Fibroblast of pulmonary artery (primary cell): ENCODE measurements around the gene RBM42.
A peak's percentile ranks its signal among the peaks of the same experiment; 100 is the strongest.

Source experiments
- DNase-seq: peaks from one replicate; pipeline ENCODE4 v3.0.0-alpha.2; 2010; ENCODE audit warnings: low read depth
- H3K4me3 ChIP-seq: replicated peaks from 2 replicates; pipeline ENCODE4 v1.5.1; 2011; ENCODE audit warnings: low read depth, mild to moderate bottlenecking, control low read depth, low read length, moderate library complexity
- TF ChIP-seq, protein P1 (sequence below): IDR thresholded peaks from 2 replicates; pipeline ENCODE4 v1.5.1; 2011; ENCODE audit warnings: mild to moderate bottlenecking, control low read depth, low read length, inconsistent platforms; ENCODE audit errors: missing control alignments

Gene RBM42

DNA sequence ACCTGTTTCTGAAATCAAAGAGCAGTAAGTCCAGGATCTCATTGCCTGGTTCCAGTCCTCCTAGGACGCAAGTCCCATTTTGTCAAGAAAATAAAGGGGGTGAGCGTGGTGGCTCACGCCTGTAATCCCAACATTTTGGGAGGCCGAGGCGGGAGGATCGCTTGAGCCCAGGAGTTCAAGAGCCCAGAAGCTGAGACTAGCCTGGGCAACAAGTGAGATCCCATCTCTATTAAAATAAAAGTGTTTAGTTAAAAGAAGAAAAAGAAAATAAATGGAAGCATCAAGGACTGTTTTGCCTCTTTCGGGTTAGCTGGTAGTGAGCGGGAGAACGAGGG lies 16.6 kb upstream of the RBM42 start:
- peak overlapping the region; percentile 90 for H3K4me3 ChIP-seq
- DNase-seq = no peak
- TF ChIP-seq, protein P1, sequence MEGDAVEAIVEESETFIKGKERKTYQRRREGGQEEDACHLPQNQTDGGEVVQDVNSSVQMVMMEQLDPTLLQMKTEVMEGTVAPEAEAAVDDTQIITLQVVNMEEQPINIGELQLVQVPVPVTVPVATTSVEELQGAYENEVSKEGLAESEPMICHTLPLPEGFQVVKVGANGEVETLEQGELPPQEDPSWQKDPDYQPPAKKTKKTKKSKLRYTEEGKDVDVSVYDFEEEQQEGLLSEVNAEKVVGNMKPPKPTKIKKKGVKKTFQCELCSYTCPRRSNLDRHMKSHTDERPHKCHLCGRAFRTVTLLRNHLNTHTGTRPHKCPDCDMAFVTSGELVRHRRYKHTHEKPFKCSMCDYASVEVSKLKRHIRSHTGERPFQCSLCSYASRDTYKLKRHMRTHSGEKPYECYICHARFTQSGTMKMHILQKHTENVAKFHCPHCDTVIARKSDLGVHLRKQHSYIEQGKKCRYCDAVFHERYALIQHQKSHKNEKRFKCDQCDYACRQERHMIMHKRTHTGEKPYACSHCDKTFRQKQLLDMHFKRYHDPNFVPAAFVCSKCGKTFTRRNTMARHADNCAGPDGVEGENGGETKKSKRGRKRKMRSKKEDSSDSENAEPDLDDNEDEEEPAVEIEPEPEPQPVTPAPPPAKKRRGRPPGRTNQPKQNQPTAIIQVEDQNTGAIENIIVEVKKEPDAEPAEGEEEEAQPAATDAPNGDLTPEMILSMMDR = no peak

DNA sequence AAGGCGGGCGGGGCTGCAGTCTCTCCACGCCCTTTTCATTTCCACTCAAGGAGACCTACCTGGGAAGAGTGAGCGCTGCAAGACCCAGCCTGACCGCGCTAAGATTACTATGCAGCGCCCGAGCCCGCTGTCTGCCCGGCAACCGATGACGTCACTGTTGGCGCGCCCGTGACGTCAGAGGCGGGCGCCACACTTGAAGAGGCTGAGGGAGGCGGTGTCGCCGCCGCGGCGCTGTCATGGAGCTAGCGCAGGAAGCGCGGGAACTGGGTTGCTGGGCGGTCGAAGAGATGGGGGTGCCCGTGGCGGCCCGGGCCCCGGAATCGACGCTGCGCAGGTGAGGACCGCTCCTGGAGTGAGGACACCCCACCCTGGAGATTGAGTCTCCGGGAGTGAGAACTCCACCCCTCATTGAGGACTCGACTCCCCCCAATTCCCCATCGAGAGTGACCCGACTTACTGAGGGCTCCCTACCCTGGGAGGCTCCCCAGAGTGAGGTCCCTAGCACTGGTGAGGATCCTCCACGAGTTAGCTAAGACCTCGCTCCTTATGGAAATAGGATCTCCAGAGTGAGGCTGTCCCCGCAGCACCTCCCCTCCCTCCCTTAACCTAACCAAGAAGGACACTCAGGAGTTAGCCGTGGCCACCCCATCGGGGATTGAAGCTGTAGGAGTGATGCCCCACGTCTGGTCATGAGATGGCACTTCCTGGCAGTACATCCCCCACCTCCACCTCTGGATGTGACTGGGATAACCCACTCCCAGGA lies 16.1 kb upstream of the RBM42 start, which contains the start of gene HAUS5:
Gene HAUS5, plus strand, starts transcription at position 177 of the 763 bp plus-strand sequence. Its CDS starts 60 bp downstream, at position 237.
- H3K4me3 ChIP-seq = peak within 1 kb of the TSS; percentile 90
- TF ChIP-seq, protein P1 = no peak
- peak; percentile 90 for DNase-seq

DNA sequence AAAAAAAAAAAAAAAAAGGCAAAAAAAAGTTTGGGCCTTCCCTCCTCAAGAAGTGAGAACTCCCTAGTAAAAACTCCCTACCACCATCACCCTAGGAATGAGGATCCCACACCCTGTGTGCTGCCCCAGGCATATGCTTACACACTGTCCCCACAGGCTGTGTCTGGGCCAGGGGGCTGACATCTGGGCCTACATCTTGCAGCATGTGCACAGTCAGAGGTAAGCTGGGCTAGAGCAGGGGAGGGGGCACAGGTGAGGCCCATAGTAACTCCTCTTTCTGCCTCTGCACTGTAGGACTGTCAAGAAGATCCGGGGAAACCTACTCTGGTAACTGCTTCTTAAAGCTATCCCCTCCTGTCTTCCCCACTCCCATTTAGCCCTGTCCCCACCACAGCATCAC lies 15.3 kb upstream of the RBM42 start:
- DNase-seq = no peak
- TF ChIP-seq, protein P1 = no peak
- H3K4me3 ChIP-seq = no peak overlapping the region

DNA sequence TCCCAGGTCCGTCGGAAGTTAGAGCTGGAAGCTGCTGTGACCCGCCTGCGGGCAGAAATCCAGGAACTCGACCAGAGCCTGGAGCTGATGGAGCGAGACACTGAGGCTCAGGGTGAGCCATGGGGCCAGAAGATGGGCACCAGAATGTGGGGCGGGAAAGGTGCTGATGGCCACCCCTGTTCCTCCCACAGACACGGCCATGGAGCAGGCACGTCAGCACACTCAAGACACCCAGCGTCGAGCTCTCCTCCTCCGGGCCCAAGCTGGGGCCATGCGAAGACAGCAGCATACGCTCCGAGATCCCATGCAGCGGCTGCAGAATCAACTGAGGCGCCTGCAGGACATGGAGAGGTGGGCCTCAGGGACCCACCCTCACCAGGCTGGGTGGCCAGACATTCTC lies 13.8 kb upstream of the RBM42 start:
- TF ChIP-seq, protein P1 = no peak
- DNase-seq = no peak
- no peak overlapping the region for H3K4me3 ChIP-seq

DNA sequence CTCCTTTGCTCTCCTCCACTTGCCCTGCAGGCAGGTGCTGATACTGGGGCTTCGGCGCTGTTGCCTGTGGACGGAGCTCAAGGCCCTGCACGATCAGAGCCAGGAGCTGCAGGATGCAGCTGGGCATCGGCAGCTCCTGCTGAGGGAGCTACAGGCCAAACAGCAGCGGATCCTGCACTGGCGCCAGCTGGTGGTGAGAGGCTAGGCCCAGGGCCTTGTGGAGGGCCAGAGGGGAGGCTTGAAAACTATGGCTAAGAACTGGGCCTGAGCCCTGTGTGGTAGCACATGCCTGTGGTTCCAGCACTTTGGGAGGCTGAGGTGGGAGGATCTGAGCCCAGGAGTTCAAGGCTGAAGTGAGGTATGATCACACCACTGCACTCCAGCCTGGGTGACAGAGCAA lies 10.0 kb upstream of the RBM42 start:
- H3K4me3 ChIP-seq = no peak overlapping the region
- DNase-seq = no peak
- TF ChIP-seq, protein P1 = no peak

DNA sequence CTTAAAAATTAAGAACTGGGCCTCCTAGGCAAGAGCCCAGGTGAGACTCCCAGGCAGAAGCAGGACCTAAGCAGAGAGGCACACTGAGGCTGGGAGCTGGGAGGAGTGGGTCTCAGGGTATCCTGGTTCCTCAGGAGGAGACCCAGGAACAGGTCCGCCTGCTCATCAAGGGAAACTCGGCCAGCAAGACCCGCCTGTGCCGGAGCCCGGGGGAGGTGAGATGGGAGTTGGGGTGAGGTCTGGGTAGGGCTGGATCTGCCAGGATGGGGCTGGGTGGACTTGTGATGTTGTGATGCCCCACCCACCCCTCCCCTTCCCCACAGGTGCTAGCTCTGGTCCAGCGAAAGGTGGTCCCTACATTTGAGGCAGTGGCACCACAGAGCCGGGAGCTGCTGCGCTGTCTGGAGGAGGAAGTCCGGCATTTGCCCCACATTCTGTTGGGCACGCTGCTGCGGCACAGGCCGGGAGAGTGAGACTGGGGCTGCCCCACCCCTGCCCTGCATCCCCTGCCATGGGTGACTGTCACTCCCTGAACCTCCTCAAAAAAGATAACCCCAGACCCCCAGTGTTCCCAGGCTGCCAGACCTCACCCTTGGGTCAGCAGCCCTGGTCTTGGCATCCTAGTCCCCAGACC lies 9.4 kb upstream of the RBM42 start:
- DNase-seq = no peak
- TF ChIP-seq, protein P1 = no peak
- H3K4me3 ChIP-seq = no peak overlapping the region
